ENCODE data around the gene ABCB6.

ABCB6 gene

DNA sequence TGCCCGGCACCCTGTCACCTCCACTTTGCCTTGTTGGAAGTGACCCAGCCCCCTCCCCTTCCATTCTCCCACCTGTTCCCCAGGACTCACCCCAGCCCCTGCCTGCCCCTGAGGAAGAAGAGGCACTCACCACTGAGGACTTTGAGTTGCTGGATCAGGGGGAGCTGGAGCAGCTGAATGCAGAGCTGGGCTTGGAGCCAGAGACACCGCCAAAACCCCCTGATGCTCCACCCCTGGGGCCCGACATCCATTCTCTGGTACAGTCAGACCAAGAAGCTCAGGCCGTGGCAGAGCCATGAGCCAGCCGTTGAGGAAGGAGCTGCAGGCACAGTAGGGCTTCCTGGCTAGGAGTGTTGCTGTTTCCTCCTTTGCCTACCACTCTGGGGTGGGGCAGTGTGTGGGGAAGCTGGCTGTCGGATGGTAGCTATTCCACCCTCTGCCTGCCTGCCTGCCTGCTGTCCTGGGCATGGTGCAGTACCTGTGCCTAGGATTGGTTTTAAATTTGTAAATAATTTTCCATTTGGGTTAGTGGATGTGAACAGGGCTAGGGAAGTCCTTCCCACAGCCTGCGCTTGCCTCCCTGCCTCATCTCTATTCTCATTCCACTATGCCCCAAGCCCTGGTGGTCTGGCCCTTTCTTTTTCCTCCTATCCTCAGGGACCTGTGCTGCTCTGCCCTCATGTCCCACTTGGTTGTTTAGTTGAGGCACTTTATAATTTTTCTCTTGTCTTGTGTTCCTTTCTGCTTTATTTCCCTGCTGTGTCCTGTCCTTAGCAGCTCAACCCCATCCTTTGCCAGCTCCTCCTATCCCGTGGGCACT, 36.2 kb downstream of the ABCB6 start:
- no peak for DNase-seq (ENCODE audit: extremely low spot score)
- TF ChIP-seq ARNT (IDR thresholded peaks at IDR 0.05): no peak
- ChIA-PET CTCF (no interaction called here), POLR2A (no interaction called here)

DNA sequence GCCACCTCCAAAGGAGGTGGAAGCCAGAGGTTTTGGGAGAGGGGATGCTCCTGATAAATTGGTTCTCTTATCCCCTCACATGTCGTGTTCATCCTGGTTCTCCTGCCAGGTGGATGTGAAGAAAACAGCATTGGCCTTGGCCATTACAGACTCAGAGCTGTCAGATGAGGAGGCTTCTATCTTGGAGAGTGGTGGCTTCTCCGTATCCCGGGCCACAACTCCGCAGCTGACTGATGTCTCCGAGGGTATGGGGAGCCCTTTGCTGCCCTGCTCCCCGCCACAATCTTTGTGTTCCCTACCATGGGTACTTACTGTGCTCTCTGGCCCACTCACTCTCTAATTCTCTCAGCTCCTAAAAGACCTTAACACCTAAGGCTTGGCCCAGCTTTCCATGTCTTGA, 37.2 kb downstream of the ABCB6 start:
- no peak for DNase-seq (ENCODE audit: extremely low spot score)
- POLR2A ChIA-PET: no interaction called here
- CTCF ChIA-PET: no interaction called here
- TF ChIP-seq SUZ12 (IDR thresholded peaks at IDR 0.05) (no peak), SP1 (IDR thresholded peaks at IDR 0.05) (no peak), NFRKB (IDR thresholded peaks at IDR 0.05) (no peak), CTBP1 (IDR thresholded peaks at IDR 0.05; ENCODE audit: borderline replicate concordance) (no peak), TARDBP (IDR thresholded peaks at IDR 0.05) (no peak), L3MBTL2 (conservative IDR thresholded peaks at IDR 0.05) (no peak), HDGF (IDR thresholded peaks at IDR 0.05; ENCODE audit: borderline replicate concordance) (no peak), FOXA1 (IDR thresholded peaks at IDR 0.05) (no peak), FOXK2 (IDR thresholded peaks at IDR 0.05) (no peak), BHLHE40 (IDR thresholded peaks at IDR 0.05; ENCODE audit: borderline replicate concordance) (no peak), ZNF384 (IDR thresholded peaks at IDR 0.05) (no peak), ELF4 (IDR thresholded peaks at IDR 0.05) (no peak), LEF1 (IDR thresholded peaks at IDR 0.05; ENCODE audit: borderline replicate concordance) (no peak), FOXM1 (IDR thresholded peaks at IDR 0.05; ENCODE audit: borderline replicate concordance) (no peak), ARNT (IDR thresholded peaks at IDR 0.05) (no peak)
- TF ChIP-seq, protein P1, sequence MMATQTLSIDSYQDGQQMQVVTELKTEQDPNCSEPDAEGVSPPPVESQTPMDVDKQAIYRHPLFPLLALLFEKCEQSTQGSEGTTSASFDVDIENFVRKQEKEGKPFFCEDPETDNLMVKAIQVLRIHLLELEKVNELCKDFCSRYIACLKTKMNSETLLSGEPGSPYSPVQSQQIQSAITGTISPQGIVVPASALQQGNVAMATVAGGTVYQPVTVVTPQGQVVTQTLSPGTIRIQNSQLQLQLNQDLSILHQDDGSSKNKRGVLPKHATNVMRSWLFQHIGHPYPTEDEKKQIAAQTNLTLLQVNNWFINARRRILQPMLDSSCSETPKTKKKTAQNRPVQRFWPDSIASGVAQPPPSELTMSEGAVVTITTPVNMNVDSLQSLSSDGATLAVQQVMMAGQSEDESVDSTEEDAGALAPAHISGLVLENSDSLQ (IDR thresholded peaks at IDR 0.05): no peak

DNA sequence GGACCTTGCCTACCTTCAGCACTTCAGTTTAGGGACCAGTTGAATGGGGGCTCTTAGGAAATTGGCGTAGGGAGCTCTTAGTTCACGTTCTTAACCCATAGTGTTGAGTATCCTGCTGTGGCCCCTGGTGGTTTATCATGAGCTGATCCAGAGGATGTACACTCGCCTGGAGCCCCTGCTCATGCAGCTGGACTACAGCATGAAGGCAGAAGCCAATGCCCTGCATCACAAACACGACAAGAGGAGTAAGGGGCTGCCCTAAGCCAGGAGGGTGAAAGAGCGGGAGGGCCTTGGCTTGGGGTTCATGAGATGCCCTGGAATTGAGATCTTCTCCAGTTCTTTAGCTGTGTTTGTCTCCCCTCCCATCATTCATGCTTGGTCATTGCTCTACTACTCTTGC, 37.8 kb downstream of the ABCB6 start:
- ChIA-PET POLR2A (no interaction called here), CTCF (interaction anchor here (0.9 kb wide), 1 partner anchor 114 kb away, joined by 3 read pairs; no protein-coding TSS in a partner anchor)
- DNase-seq (ENCODE audit: extremely low spot score): no peak
- no peak for TF ChIP-seq ZNF384 (IDR thresholded peaks at IDR 0.05)
- no peak for TF ChIP-seq FOXA1 (IDR thresholded peaks at IDR 0.05)
- TF ChIP-seq FOXM1 (IDR thresholded peaks at IDR 0.05; ENCODE audit: borderline replicate concordance): no peak
- no peak for TF ChIP-seq HDGF (IDR thresholded peaks at IDR 0.05; ENCODE audit: borderline replicate concordance)
- TF ChIP-seq LEF1 (IDR thresholded peaks at IDR 0.05; ENCODE audit: borderline replicate concordance): no peak
- no peak for TF ChIP-seq L3MBTL2 (conservative IDR thresholded peaks at IDR 0.05)
- TF ChIP-seq SP1 (IDR thresholded peaks at IDR 0.05): no peak
- TF ChIP-seq TARDBP (IDR thresholded peaks at IDR 0.05): no peak
- TF ChIP-seq ARNT (IDR thresholded peaks at IDR 0.05): no peak
- TF ChIP-seq SUZ12 (IDR thresholded peaks at IDR 0.05): no peak
- TF ChIP-seq ELF4 (IDR thresholded peaks at IDR 0.05): no peak
- TF ChIP-seq BHLHE40 (IDR thresholded peaks at IDR 0.05; ENCODE audit: borderline replicate concordance): no peak
- no peak for TF ChIP-seq NFRKB (IDR thresholded peaks at IDR 0.05)
- TF ChIP-seq, protein P1 (IDR thresholded peaks at IDR 0.05): no peak
- TF ChIP-seq CTBP1 (IDR thresholded peaks at IDR 0.05; ENCODE audit: borderline replicate concordance): no peak
- no peak for TF ChIP-seq FOXK2 (IDR thresholded peaks at IDR 0.05)

DNA sequence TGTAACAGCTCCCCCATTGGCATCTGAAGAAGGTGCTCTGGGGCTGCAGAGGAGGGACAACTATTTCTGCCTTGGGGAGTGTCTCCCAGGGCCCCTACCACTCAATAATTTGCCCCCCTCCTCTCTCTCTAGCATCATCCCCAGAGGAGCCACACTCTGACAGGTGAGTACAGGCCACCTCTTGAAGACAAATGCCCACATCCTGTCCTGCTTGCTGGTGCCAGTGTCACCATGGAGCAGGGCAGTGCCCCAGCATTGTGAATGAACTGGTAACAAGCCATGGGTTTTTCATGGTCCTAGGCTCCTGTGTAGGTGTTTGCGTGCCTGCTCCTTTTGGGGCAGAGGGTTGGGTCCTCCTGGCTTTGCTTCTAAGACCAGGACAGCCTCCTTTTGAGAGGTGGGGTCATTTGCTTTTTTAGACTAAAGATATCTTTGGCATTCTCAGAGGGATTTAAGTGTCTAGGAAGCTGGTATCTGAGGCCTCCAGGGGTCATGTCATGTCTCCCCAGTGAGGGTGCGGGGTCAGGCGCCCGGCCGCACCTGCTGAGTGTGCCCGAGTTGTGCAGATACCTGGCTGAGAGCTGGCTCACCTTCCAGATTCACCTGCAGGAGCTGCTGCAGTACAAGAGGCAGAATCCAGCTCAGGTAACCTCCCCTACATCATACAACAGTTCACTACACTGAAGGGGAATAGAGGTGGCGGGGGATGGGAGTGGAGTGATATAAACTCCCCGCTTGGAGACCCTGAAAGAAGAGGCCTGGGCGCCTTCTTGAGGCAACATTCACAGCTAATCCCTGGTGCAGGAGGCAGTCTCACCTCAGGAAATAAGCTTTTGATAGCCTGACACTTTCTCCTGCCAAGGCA, 38.9 kb downstream of the ABCB6 start:
- no peak for DNase-seq (ENCODE audit: extremely low spot score)
- ChIA-PET CTCF (interaction anchor here (0.9 kb wide), 1 partner anchor 115 kb away, joined by 3 read pairs; no protein-coding TSS in a partner anchor), POLR2A (no interaction called here)
- TF ChIP-seq NFRKB (IDR thresholded peaks at IDR 0.05) (no peak), HDGF (IDR thresholded peaks at IDR 0.05; ENCODE audit: borderline replicate concordance) (no peak), L3MBTL2 (conservative IDR thresholded peaks at IDR 0.05) (no peak)

DNA sequence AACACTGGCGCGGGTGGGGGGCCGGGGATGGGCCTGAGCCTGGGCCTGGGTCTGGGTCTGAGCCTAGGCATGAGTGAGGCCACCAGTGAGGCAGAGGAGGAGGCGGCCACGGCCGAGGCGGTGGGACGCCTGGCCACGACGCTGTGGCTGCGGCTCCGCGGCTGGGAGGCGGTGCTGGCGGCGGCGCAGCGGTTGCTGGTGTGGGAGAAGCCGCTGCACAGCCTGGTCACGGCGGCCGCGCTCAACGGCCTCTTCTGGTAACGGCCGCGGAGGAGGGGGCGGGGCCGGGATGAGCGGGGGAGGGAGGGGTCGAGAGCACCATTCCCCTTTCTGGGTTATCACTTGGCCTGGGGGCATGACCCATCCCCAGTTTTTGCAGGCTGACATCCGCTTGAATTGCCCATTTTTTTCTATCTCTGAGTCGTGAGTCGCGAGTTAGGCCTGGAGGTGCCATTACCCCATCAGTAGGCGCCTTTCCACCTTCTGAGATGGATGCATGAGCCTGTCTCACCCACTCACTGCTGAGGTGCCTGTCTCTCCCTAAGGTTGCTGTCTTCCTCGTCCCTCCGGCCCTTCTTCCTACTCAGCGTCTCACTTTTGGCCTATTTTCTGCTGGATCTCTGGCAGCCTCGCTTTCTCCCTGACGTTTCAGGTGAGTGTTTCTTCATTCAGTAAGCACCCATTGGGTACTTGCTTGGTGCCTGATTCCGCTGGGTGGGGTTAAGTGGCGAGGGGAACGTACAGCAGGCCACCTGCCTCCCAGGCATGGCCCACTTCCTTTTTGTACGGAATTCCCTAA, 40.2 kb downstream of the ABCB6 start:
- POLR2A ChIA-PET: no interaction called here
- CTCF ChIA-PET: no interaction called here
- TF ChIP-seq BHLHE40 (IDR thresholded peaks at IDR 0.05; ENCODE audit: borderline replicate concordance) (no peak), FOXA1 (IDR thresholded peaks at IDR 0.05) (no peak), ARNT (IDR thresholded peaks at IDR 0.05) (no peak), L3MBTL2 (conservative IDR thresholded peaks at IDR 0.05) (no peak), SP1 (IDR thresholded peaks at IDR 0.05) (no peak), TARDBP (IDR thresholded peaks at IDR 0.05) (no peak), SUZ12 (IDR thresholded peaks at IDR 0.05) (no peak), ZNF384 (IDR thresholded peaks at IDR 0.05) (no peak), FOXK2 (IDR thresholded peaks at IDR 0.05) (no peak)
- DNase-seq (ENCODE audit: extremely low spot score): peak; percentile 48

All from HEK293T (cell line).